GM10248 (cell line): ENCODE data around the gene SRD5A1.

ENCODE experiments used
- CTCF ChIA-PET: fragments of 300-600 bp; sonication (Branson Sonifier 250); formaldehyde crosslinking; extraction: SDS; loops from one replicate; lab custom pipeline; 2021; ENCODE audit warnings: antibody characterized with exemption; lab: Yijun Ruan, JAX
- POLR2A ChIA-PET: fragments of 350-650 bp; sonication (Branson Sonifier 250); formaldehyde crosslinking; extraction: SDS; loops from one replicate; lab custom pipeline; 2020; ENCODE audit warnings: antibody characterized with exemption; lab: Yijun Ruan, JAX
- DNase-seq: peaks from one replicate; pipeline ENCODE4 v3.0.0; 2012; ENCODE audit errors: extremely low spot score
- CTCF ChIP-seq: IDR thresholded peaks from 2 replicates; pipeline ENCODE4 v1.5.1; 2012; ENCODE audit warnings: mild to moderate bottlenecking, low read depth; ENCODE audit errors: extremely low read depth, missing control alignments, control extremely low read depth

The SRD5A1 gene

GRCh38 chr5:6595405-6595804, 37.8 kb upstream of the SRD5A1 start:
- no peak for TF ChIP-seq CTCF
- CTCF ChIA-PET, result interaction anchor here (1.2 kb wide), 1 partner anchor 23 kb away, joined by 4 read pairs; no protein-coding TSS in a partner anchor
- POLR2A ChIA-PET, result no interaction called here
- no peak for DNase-seq

GRCh38 chr5:6596388-6596787, 36.9 kb upstream of the SRD5A1 start:
- DNase-seq, result no peak
- ChIA-PET CTCF (no interaction called here), POLR2A (no interaction called here)
- no peak for TF ChIP-seq CTCF

GRCh38 chr5:6597557-6597956, 35.7 kb upstream of the SRD5A1 start:
- TF ChIP-seq CTCF, result no peak
- CTCF ChIA-PET, result no interaction called here
- no peak for DNase-seq
- POLR2A ChIA-PET, result no interaction called here

- CTCF ChIA-PET, result no interaction called here
- no peak for DNase-seq
- TF ChIP-seq CTCF, result no peak
- POLR2A ChIA-PET, result no interaction called here
Observed at GRCh38 chr5:6598351-6598900, 34.8 kb upstream of the SRD5A1 start.

- no peak for DNase-seq
- POLR2A ChIA-PET, result no interaction called here
- CTCF ChIA-PET, result no interaction called here
- no peak for TF ChIP-seq CTCF
Observed at GRCh38 chr5:6599739-6600138, 33.5 kb upstream of the SRD5A1 start.

GRCh38 chr5:6601271-6601670, 32.0 kb upstream of the SRD5A1 start:
- no peak for DNase-seq
- CTCF ChIA-PET, result no interaction called here
- POLR2A ChIA-PET, result no interaction called here
- no peak for TF ChIP-seq CTCF
